GM18861 (cell line): Measurements from ENCODE around the gene NCAPG2.

Experiments
- ATAC-seq: cut with Tn5 transposase; IDR thresholded peaks from one replicate; pipeline ENCODE4 v1.9.1; 2021; ENCODE audit not compliant: unreplicated experiment

NCAPG2 gene

GRCh38 chr7:158602905-158603772 lies 101.5 kb downstream of the NCAPG2 start:
- ATAC-seq: peak; percentile 49

DNA sequence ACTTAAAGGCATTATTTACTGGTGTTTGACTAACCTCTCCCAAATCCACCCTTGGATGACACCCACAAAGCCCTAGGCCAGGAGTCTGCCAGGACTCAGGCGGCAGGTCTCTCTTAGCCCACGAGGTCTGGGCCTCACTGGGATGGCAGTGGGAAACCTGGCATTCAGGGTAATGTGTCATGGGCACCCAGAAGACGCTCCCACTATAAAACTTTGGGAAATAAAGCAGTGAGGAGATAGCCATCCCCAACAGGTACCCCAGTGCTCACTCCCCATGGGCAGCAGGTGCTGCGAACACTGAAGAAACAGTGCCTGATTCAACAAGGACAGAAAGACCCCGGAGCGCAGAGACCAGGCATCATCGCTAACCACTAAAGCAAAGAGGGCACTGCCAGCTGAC lies 102.6 kb downstream of the NCAPG2 start:
- ATAC-seq: no peak

DNA sequence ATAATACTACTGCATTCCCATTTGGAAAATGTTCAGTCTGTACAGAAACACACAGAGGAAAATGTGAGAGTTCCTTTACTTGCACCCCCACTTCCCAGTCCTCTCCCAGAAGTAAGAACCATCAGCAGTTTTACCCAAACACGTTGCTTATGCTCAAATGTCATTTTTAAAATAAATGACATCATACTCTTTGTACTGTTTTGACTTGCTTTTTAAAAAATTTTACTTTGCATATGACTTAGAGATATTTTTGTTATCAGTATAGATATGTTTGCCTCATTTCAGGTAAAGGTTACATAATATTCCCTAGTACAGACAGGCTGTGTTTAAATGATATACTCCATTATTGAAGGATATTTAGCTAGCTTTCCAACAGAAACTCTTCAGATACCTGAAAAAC lies 103.5 kb downstream of the NCAPG2 start:
- no peak for ATAC-seq

GRCh38 chr7:158596745-158597144 lies 107.9 kb downstream of the NCAPG2 start:
- ATAC-seq: no peak

DNA sequence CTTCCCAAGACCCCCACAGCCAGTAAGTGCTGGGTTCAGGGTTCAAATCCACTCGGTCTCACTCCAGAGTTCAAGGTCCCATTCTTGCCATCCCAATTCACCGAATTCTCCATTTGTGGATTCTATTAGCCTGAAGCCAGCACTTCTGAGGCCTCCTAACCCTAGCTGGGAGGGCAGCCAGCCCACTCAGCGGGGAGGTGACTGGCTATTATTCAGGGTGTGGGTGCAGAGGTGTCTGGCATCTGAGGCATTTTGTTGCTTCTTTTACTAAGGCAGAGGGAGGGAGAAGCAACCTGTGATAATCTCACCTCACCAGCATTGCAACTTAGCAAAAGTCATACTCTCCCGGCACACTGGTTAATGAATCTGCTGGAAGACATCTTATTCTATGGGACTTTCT lies 108.3 kb downstream of the NCAPG2 start:
- ATAC-seq: no peak

DNA sequence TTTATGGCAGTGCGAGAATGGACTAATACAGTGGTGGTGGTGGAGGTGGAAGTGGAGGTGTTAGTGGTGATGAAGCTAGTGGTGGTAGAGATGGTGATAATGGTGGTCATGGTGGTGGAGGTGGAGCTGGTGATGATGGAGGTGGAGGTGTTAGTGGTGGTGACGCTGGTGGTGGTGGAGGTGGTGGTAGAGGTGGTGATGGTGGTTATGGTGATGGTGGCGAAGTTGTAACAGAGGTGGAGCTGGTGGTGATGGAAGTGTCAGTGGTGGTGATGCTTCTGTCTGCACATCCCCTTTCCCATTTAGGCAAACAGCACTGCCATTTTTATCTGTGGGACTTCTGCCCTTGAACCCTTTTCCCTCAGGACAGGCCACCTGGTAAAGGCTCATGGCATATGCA lies 109.5 kb downstream of the NCAPG2 start:
- peak; percentile 66 for ATAC-seq

GRCh38 chr7:158592541-158592940 lies 112.1 kb downstream of the NCAPG2 start:
- ATAC-seq: no peak

DNA sequence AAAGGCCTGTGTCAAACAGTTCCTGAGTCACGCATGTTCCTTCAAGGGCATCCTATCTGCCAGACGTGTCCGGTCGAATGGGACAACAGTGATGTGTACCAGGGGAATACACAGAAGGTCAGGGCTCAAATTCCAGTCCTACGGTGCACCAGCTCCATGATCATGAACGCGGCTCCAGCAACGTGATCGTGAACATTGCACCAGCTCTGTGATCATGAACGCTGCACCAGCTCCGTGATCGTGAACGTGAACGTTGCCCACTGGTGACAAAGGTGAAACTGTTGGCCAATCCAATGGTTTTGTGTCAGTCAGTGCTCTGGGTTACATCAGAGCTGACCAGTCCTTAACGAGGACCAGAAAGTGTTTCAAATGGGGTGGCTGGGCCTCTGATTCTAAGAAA lies 112.7 kb downstream of the NCAPG2 start:
- no peak for ATAC-seq

DNA sequence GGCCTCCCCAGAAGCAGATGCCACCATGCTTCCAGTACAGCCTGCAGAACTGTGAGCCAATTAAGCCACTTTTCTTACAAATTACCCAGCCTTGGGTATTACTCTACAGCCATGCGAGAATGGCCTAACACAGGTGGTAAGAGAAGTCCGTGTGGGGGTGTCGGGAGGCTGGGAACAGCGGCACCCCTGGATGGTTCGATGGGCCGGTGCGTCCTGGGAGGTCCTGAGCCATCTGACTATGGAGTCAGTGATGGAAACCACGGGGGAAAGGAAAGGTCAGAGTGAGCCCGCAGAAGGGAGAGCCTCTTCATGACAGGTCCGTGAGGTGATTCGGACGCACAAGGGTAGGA lies 114.4 kb downstream of the NCAPG2 start:
- ATAC-seq: no peak

DNA sequence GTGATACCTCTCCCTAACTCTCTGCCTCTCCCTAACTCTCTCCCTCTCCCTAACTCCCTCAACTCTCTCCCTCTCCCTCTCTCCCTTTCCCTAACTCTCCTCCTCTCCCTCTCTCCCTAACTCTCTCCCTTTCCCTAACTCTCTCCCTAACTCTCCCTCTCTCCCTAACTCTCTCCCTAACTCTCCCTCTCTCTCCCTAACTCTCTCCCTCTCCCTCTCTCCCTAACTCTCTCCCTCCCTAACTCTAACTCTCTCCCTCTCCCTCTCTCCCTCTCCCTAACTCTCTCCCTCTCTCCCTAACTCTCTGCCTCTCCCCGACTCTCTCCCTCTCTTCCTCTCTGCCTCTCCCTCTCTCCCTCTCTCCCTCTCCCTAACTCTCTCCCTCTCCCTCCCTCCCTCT lies 115.0 kb downstream of the NCAPG2 start:
- no peak for ATAC-seq

DNA sequence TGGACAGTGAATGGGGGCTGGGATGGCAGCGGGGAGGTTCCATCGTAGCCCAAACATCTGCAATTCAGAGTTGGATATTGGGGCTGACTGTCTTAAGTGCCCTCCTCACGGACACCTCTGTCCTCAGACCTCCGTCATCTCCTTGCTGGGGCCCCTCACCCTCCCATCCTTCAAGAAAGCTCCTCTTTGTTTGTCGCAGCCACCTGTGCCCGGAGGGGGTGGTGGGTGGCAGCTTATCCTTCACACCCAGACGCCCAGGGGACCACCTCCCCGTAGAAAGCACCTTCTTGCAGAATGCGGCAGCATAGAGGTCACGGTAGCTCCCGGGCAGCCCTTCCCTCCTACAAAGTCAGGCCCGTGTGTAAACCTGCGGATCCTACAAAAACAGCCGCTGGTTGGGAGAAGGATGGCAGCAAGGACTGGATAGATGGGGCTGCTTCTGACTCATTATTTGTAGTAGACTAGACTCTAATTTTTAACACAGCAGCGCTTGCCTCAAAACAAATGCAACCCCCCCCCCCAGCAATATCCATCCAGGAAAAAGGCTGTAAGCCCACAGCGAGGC lies 115.6 kb downstream of the NCAPG2 start:
- no peak for ATAC-seq

- ATAC-seq: no peak
These were observed 116.3 kb downstream of the NCAPG2 start for GRCh38 chr7:158588085-158588877.

DNA sequence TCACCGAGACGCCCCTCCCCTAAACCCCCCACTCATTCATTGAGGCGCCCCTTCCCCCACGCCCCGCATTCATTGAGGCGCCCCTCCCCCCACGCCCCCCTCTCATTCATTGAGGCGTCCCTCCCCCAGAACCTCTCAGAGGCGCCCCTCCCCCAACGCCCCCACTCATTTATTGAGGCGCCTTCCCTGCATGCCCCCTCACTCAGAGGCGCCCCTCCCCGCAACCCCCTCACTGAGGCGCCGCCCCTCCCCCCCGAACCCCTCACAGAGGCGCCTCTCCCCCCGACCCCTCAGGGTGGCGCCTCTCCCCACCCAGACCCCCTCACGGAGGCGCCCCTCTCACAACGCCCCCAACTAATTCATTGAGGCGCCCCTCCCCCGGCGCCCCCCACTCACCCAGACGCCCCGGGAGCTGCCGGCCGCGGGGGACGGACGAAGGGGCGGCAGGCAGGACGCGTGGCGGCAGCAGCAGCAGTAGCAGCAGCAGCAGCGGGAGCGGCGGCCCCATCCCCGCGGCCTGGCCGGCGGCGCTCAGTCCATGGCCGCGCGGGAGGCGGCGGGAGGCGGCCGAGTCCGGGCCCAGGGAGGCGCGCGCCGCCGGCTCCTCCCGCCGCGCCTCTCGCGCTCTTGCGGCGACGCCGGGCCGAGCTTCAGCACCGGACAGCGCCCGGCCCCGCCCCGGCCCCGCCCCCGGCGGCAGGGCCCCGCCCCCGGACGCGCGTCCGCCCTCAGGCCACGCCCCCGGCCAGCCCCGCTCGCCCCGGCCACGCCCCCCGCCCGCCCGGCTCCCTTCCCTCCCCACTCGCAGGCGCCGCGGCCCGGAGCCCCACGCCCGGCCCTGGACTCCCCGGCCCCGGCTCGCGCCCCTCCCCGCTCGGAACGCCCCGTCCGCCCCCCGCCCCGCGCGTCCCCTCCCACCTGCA lies 117.2 kb downstream of the NCAPG2 start, which contains the start of gene PTPRN2:
TSS of gene PTPRN2 (minus strand) at position 662 of the 923 bp plus-strand sequence.
- ATAC-seq: no peak

DNA sequence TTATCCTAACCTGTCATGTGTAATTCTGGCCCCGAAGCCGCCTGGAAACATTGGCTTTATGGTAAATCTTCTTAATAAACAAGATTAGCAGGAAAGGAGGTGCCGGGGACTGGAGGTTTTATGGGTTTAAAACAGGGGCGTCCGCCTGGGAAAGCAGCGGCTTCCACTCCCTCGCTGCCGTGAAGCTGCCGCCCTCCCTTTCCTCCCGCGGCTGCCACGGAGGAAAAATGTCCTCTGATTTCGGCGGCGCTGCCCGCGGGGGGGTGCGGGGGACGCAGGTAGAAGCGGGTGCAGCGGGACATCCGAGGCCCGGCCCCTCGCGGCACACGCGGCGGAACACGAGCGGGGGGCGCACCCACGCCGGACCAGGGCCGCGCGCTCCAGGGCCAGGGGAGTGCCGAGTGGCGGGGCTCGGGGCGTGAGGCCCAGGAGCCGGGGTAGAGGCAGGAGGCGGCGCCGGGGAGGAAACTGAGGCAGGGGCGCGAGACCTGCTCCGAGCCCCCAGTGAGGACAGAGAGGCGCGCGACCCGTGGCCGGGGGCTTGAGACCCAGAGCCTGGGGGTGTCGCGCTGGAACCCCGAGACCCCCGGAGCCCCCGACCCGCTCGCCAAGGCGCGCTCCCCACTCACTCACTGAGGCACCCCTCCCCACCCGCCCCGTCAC lies 118.0 kb downstream of the NCAPG2 start:
- ATAC-seq: no peak

DNA sequence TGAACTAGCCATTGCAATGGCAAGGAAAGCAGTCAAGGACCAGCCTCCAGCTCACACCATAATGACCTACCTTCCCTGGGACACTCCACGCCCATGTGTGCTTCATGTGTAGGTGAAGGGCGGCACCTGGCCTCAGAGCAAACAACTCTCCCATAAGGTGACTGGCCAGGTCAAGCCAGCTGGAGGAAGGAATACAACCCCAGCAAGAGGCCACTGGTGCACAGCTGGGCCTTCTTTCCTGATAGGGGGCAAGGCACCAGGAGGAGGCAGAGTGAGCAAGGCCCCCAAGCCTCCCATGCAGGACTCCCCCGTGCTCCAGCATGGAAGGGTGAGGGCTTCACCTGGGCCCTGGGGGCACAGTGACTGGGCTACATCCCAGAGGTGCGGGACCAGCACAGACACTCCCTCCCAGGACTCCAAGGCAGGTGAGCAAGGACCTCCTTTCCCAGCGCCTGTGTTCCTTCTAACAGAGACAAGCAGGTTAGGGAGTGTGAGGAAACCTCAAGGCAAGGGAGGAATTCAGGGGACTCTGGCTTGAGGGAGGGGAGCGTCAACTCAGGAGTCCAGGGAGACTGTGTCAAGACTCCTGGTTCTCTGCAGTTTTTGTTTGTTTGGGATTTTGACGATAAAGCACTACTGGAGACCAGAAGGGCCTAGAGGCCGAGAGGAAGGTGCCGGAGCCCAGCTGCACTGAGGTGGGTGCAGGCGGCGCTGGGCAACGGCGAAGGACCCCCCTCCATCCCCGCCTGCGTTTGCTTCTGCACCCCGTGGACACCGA lies 118.7 kb downstream of the NCAPG2 start:
- no peak for ATAC-seq

DNA sequence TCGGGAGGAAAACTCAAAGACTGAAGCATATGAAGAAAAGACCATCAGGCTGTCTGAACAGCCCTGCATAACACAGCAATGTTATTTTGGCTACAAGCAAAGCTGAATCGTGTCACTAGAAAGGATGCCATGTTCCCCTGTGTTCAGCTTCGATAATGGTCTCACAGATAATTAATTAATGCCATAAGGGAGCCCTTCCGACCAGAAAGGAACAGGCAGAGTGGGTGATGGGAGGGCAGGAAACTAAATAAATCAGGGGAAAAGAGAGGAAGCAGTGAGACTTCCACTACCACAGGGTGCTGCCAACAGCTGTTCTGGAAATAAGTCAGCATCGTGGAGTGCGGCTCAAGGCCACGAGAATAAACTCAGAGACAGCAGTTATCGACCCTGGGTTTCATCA lies 120.2 kb downstream of the NCAPG2 start:
- ATAC-seq: no peak

DNA sequence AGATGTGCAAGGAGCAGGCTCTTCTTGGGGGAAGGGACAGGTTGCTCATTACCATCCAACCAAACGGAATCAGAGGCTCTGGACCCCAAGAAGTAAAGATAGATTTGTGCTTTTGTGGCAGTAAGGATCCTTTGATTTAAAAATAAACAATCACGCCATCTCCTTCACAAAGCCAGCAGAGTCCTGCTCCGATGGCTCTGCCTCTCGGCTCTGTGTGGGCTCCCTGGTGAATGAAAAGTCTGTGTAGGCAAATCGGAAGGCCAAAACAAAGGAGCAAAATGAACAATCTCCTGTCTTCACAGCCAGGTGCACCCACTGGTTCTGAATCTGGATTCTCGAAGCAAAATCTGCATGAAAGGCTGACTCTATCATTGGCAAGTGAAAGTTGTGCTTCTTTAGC lies 120.8 kb downstream of the NCAPG2 start:
- ATAC-seq: no peak

DNA sequence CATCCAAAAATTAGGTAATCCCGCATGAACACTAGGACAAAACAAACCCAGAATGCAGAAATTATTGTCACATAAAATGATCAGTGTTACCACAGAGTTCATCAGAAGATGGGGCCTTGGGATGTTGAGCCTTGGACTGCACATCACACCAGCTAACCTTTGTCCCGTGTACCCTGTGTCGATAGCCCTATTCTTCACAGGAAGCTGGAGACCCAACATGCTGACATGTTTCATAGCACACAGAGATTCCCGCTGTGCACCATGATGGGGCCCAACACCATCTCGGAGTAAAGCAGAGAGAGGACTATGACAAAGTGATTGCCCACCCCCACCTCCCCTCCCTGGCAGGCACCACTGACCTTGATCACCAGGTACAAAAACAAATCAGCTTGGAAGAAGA lies 121.5 kb downstream of the NCAPG2 start:
- no peak for ATAC-seq

DNA sequence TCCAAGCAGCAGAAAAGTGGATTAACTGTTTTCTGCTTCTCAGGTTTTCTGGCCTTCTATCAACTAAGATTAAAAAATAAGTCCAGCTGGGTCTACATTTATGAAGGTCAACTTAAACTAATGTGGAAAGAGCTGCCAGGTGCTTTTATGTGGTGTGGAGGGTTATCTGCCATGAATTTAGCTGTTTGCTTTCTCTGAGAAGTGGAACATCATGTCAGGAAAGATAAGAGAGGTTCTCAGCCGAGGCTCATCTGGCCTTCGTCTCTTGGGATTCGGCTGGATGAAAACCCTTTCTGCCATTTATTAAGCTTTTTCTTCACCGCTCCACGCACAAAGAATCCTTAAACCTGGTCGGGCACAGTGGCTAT lies 122.5 kb downstream of the NCAPG2 start:
- no peak for ATAC-seq
